Activated CD4-positive, alpha-beta T cell treated with anti-CD3 and anti-CD28 coated beads, Interleukin-2, amount 50 U/mL, for 4 hours (primary cell): ENCODE results near the gene C6orf132.
A peak's percentile ranks its signal among the peaks of the same experiment; 100 is the strongest.

Source experiments
- DNase-seq, 2 experiments: peaks; one replicate each; pipeline ENCODE4 v3.0.0-alpha.2; 2020

Gene C6orf132

DNA sequence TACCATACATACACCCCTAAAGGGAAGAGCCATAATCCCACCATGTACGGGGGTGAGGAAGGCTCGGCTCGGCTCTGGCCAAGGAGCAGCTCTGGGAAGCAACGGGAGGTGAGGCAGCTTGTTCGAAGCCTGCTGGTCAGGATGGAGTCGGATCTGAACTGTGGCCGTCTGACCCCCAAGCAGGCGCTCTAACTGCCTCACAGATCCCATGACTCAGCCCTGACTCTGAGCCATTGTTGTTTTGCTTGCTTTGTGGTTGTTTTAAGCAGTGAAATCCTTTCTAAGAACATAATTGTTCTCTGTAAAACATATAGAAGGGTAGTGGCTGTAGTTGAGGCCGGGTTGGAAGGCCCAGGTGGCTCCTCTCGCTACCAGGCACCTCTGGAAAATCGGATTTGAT lies 10.9 kb downstream of the C6orf132 start:
- no peak for DNase-seq

DNA sequence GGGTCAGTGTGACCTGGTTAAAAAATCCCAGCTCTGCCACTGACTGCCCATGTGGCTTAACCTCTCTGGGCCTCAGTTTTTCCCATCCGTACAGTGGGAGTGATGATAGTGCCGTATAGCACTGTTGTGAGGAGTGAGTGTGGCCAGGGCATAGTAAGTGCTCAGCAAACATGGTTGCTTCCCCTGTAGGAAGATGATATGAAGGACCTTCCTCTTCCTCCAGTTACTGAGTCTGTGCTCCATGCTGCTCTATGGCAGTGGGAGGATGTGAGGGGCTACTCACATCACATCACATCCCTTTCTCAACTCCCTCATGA lies 13.1 kb downstream of the C6orf132 start:
- DNase-seq, result no peak

DNA sequence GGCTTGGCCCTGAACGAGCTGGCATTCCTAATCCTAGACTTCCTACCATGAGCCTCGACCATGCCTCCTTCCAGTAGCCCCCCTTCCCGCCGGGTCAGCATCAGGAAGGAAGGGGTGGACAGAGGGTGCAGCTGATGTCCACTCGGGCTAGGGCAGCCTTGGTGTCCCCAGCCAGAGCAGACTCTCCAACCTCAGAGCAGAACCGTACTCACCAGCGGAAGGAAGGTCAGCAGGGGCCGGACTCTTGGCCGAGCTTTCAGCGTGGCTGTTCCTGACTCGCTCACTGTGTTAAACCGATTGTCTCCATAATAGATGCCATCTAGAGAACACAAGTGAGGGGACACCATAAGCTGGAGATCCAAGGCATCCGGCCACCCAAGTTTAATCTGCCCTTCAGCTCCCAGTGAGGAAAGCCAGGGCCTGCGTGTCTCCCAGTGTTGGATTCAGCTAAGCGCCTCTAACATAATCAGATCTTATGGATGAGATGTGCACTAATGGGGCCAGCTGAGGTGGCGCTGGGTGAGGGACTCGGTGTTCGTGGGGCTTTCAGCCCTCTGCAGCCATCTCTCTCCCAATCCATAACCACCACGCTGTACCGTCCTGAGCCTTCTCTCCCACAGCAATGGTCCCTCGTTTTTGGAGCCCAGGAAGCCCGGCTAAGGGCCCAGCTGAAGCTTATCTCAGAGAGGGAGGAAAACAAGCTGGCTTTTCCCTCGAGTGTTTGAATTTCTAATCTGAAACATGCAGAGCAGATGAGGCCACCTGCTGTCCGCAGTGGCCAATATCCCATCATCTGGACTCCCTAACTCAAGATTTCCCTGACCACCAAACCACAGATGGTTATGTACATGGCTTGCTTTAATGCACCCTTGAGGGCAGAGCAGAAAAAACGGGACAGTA lies 13.7 kb downstream of the C6orf132 start:
- no peak for DNase-seq

DNA sequence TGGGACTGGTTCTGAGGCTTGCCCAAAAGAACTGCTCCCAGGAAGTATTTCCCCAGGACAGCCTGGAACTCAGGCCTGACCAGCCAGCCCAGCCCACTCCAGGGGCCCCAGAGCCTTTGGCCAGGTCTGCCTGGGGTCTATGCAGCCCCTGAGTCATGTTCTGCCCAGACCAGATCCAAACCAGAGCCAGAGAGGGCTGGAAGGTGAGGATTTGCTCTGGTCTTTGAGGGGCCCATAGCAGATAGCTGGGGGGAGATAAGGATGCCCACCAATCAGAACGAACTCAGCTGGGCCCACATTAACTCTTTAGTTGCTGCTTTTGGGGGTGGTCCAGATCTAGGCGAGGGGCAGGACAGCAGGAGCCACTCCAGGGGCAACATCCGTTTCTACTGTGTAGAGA lies 16.8 kb downstream of the C6orf132 start:
- DNase-seq, result no peak

DNA sequence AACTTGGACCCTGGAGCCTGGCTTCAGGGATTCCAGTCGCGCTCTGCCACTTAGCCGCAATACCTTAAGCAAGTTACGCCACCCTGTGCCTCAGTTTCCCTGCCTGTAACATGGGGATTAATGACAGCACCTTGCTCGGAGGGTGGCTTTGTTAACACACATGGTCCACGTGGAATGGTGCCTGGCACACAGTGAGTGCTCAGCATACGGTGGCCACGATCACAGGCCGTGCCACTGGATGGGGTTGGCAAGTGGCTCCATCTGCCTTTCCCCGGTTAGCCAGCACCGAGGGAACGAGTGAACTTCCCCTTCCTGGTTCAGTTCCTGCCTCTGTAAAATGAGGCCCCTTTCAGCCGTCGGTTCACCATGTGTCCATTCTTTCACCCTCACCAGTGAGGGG lies 17.2 kb downstream of the C6orf132 start:
- no peak for DNase-seq

DNA sequence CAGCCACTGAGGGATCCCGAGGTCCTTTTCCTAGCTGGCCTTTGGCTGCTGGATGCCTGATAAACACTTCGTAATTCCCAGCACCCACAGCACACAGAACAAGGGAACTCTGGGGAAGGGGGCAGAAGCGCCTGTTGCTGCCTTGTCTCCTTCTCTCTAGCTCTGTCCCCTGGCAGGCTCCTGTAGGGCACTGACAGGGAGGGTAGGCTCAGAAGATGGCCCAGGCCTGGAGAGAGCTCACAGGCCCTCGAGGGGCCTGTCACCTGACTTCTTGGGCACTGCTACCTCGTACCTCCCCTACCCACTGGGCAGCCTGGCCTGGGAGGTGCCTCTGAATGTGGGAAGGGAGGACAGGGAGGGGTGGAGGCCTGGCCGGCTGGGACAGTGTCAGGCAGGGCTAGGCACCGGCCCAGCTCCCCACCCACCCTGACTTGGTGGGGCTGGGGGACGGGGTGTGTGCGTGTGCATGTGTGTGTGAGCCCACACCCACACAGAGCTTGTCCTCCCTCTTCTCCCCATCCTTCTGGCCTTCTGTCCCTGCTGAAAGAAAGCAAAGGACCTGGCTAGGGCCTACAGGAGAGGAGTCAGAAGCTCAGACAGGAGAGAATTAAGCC lies 18.1 kb downstream of the C6orf132 start:
- DNase-seq, result no peak

DNA sequence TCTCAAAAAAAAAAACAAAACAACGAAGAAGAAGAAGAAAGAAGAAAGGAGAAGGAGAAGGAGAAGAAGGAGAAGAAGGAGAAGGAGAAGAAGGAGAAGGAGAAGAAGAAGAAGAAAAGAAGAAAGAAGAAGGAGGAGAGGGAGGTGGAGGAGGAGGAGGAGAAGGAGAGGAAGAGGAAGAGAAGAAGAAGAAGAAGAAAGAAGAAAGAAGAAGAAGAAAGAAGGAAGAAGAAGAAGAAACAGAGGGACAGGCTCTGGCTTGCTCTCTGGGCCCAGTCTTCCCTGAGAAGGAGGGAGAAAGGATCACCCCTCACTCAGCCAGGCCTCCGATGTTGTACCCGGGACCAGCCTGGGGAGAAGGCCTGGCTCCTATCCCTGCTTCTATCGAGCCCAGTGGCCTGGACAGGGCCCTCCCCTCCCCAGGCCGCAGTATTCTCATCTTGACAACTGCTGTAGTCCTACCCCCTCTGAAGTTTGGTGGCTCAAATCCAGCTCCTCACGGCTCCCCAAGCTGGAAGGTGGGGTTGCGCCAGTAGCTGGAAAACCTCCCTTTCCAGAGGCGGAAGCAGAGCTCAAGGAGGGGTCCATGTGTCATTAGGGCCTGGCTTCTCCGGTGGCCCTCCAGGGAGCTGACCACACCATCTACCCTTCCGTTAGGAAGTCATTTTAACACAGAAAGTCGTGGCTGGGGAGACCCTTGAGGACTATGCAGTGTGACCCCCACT lies 18.9 kb downstream of the C6orf132 start:
- DNase-seq, result no peak

DNA sequence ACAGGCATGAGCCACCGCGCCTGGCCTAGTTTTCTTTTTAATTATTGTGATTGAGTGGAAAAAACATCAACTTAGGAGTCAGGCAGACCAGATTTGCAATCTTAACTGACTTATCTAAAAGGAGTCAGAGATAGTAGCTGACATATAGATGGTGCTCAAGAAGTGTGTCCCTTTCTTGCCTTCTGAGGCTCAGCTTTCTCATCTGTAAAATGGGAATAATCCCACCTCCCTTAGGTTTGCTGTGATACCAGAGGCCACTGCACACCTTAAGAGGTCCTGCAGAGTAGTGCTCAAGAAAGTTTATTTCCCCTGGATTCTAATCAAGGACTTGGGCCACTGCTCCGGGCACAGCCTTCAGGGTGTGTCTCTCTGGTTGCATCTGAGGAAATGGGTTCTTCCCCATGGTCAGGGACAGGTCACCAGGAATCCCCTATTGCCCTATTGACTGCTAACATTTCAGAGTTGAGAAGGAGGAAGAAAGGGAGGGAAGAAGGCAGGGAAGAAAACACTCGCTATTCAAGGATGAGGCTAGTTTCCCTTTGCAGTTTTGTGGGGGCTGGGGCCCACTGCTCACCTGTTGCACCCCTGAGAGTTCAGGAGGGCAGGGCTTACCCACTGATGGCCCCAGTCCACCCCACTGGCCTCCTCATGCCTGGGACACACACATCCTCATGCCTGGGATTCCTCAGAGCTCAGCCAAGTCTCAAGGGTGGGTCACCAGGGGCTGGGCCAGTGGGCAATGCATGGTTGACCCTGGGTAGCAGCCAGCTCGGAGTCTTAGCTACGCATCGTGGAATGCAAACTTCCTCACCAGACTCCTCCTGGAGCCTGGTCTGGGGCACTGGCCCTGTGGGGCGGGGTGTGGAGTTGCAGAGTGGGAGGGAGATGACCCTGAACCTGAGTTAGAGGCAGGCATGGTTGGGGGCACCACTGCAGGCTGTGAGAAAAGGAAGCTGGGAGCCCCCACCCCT lies 21.2 kb downstream of the C6orf132 start:
- DNase-seq, result no peak

DNA sequence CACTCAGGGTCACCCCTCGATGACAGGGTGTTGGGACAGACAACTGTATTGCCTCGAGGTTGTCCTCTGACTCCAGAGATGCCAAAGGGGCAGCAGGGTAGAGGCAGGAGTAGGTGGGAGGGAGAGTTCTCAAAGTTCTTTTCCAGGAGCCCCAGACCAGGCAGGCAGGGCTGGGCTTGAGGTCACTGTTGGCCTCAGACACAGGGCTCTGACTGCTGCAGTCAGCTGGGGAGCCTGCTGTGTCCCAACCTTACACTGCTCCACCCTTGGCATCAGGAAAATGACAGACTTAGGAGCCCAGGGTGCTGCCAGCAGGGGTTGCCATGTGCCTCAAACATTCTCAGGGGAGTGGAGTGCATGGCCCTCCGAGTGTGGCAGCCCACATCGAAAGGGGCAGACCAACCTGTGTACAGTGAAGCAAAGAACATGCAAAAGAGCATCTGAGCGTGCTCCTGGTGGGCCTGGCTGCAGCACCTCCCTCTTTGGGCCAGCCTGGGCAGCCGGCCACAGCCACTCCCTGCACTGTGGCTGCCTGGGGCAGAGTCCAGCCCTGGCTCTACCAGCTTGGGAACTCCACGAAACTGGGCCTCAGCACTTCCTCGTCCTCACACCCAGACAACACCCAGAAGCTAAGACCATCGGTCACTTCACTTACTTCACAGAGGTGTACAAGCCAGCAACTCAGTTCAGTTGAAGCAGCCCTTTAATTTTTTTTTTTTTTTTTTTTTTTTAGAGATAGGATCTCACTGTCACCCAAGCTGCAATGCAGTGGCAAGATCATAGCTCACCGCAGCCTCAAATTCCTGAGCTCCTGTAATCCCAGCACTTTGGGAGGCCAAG lies 24.0 kb downstream of the C6orf132 start:
- no peak for DNase-seq

DNA sequence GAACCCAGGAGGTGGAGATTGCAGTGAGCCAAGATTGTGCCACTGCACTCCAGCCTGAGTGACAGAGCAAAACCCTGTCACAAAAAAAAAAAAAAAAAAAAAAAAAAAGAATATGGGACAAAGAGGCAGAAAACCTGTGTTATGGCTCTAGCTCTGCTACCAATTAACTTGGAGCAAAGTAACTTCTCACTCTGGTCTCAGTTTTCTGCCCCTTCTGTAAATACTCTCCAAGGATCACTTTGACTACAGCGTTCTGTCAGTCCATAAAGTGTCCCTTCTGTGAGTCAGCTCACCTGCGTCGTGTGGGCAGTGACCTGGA lies 24.6 kb downstream of the C6orf132 start:
- no peak for DNase-seq

DNA sequence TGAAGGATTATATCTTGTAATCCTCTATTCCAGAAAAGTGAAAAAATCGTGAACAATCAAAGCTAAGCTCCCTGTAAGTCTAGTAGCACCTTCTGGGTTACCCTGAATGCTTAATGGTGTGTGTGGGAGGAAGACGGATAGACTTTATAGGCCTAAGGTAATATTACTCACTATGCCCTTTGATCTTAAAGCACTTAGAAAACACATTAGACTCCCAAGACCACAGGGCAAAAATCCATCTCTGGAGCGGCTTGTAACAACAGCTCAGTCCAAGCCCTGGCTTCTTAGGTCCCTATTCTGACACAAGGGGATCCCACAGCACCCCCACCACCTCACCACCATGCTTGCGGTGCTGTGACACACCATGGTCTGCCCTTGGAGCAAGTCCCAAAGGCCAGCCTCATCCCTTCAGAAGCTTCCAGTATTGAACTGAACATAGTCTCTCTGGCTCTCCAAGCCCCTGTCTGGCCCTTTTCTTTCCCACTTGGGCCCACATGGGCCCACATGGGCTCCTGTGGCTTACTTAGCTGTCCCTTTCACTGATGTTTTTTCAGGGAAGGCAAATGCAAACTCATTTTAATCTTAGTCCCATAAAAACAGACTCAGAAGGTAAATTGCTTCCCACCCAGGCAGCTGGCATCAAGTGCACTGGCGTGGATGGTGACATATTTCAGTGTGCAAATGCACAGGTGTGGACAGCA lies 28.3 kb downstream of the C6orf132 start:
- DNase-seq, result no peak

DNA sequence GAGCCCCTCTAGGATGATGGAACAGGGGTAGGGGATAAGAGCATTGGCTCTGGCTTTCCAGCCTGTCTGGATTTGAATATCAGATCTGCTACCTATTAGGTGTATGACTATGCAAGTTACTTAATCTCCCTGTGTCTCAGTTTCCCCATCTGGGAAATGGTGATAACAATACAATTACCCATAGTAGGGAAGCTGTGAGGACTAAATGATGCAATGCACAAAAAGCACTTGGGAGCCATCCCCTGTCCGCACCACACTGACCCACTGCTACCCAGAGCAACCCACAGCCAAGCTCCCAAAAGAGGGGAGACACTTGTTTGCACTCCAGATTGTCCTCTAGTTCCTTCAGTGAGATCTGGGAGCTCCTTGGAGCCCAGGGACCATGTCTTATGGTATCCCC lies 30.1 kb downstream of the C6orf132 start:
- no peak for DNase-seq

DNA sequence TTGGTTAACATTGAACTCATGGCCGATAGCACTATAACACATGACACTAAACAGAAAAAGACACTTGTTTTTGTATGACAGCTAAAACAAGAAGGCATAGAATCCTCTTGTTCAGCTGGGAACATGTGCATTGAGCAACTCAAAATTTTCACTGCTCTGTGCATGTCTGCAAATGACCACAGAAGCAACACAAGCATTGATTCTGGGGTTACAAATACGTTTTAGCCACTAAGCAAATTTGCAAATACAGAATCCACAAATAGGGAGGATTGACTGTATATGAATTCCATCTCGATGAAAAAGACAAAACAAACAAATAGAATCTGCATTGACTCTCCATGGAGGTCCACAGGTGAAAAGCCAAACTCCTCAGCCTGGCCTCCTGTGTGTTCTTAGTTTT lies 31.7 kb downstream of the C6orf132 start:
- no peak for DNase-seq

DNA sequence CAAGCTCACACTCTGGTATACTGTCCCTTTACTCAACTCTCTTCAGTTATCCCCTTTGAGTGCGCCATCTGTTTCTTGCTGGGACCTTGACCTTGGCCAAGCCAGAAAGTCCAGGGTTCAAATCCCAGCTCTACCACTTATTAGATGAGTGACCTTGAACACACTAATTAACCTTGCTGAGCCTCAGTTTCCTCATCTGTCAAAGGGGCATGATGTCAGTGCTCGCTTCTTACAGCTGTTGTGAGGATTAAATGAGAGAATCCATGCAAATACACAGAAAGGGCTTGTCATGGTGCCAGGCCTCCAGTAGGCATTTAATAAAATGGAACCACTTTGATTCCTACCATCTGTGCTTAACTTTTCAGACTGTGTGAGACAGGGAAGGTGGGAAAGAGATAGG lies 34.3 kb downstream of the C6orf132 start:
- no peak for DNase-seq

DNA sequence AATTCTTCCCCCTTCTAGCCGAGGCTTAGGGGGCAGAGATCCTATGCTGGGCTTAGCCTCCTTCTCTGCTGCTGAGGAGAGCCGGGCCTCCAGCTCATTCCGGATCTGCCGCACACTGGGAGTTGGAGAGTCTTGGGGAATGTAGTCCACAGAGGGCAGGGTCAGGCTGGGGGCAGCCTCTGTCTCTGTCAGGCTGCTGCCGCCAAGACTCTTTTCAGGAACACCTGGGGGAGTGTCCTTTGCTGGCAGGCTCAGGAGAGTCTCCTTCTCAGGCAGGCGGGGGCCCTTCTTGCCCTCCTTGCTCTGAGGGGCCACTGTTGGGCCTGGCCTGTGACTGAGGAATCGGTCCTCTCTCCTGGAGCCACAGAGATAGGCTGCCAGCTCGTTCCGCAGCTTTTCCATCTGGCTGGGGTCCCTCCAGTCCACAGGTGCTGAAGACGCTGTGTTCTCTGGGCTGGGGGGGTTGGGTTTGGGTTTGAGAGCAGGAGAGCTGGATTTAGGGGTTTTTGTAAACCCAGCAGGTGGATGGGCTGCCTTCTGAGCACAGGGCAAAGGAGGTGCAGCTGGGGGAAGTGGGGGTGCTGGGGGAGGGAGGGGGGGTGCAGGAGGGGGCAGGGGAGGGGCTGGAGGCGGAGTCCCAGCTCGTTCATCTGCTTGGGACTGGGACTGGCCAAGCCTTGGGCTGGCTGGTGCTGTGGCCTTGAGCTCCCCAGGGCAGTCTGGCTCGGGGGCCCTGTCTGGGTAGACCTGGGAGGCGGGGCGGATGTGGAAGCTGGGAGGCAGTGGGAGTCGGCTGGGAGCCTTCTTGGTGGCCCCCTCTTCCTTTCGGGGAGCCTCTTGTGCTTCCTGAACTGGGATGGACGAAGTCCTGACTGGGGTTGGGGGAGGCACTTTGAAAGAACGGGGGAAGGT lies 36.1 kb downstream of the C6orf132 start:
- no peak for DNase-seq

DNA sequence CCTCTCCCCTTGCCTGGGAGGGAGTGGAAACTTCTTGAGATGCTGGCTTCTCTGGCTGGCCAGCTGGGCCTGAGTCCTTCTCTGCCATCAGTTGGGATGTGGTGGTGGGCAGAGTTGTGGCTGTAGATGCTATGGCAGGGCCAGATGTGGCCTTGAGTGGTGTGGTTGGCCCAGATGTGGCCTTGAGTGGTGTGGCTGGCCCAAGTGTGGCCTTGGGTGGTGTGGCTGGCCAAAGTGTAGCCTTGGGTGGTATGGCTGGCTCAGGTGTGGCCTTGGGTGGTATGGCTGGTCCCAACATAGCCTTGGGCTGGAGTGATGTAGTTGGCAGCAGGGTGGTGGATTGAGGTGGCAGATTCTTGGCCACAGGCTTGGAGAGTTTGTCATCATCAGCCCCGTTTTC lies 36.7 kb downstream of the C6orf132 start:
- no peak for DNase-seq

DNA sequence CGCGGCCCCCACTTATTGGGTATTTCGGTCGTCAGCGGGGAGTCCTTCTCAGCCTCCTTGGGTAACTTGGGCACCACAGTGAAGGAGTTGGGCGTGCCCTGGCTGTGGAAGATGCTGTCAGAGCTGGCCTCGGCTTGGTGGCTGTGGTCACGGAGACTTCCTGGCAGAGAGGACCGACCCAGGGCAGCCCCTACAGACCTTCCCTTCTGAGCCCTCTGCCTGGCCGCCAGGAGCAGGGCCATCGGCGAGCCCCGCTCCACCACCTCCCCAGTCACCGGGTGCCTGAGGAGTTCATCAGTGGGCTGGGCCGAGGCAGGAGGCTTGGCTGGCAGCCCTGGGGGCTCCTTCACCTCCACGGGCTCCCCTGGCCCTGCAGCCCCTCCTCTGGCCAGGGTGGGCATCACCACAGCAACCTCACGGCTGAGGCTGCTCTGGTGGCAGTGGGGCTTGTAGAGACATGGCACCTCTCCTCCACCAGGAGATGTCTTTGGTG lies 37.2 kb downstream of the C6orf132 start:
- no peak for DNase-seq

DNA sequence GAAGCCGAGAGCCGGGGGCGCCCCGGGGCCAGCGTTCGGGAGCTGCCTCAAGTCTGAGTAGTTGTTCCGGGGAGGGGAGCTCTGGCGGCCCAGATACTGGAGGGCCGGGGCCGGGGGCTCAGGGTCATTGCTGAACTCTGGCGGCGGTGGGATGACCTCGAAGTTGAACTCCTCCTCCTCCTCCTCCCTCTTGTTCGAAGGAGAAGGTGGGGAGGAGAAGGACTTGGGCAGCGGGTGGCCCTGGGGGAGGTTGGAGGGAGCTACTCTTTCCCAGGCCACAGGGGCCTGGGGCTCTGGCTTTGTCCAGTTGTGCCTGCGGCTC lies 37.7 kb downstream of the C6orf132 start:
- no peak for DNase-seq

DNA sequence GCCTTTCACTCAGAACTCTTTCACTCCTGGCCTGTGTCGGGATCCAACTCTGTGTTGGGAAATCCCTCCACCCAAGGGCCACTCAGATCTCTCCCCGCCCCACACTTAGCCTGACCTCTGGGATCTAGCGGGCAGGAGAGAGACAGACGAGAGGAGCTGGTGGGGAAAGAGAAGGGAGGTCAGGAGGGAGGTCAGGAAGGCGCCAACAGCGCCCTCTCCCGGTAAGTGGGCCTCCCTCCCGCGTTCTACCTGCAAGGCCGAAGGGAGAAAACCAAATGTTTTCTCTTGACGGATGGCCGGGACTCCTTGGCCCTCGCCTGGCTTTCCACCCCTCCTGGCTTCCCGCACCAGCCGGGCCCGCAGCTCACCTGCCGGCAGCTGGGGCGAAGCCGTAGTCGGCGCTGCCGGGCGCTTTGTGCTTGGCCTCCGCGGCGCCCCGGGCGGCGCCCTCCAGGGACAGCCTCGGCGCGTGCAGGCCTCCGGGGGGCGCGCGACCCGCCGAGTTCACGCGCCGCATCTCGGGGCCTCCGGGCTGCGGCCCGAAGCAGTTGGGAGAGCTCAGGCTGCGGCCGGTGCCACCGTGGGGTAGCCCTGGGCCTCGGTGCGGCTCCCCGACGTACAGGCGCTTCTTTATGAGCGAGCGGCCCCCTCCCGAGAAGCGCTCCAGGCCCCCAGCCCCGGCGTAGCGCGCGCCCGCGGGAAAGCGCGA lies 38.2 kb downstream of the C6orf132 start:
- DNase-seq, result peak; percentile 59 to 64

DNA sequence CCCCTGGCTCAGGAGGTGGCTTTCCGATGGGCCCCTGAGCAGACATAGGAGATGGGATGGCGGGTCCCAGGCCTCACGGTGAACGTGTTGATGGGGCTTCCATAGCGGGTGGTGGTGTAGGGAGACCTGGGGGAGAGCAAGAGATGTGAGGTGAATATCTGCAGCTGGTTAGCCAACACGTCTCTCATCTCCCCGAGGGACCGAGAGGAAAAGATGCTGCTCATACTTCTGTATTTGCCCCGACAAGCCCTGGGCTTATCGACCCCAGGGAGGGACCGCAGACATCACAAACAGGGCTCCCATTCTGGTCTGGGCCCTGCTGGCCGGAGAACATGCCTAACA lies 38.7 kb downstream of the C6orf132 start:
- DNase-seq, result no peak
